GM21390 (cell line): Measurements from ENCODE around the gene GET4.
"Not testable (repeated sequence)": the region's sequence is repeated elsewhere in the genome, so short reads cannot be mapped to it uniquely, and the experiment has no call there.

Experiments
- ATAC-seq: cut with Tn5 transposase; IDR thresholded peaks from one replicate; pipeline ENCODE4 v1.9.1; 2021; ENCODE audit not compliant: unreplicated experiment

GET4 gene

DNA sequence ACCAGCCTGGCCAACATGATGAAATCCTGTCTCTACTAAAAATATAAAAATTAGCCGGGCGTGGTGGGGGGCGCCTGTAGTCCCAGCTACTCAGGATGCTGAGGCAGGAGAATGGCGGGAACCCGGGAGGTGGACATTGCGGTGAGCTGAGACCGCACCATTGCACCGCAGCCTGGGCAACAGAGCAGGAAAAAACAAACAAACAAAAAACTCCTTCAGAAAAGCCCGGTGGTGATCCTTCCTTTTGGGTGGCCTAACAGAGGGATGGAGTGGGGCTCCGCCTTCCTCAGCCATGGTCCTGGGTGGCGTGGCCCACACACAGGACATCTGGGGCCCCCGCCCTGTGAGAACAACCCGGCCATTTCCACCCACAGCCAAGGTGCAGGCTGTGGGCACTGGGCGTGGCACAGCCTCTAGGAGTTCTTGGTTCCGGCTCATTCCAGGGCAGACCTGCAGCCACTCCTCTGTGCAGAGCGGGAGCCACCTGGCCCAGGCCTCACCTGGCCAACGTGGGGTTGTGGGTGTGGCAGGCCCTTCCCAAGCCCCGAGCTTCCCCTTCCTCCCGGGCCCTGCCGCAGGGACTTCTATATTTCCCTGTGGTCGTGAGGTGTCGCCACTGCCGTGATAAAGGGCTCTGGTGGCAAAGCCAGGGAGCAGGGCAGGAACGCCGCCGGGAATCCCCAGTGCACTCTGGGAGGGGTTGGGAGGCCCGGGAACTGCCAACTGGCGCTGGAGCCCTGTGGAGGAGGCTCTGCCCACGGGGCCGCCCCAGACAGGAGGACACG is 37.6 kb downstream of the GET4 start:
- no peak for ATAC-seq

DNA sequence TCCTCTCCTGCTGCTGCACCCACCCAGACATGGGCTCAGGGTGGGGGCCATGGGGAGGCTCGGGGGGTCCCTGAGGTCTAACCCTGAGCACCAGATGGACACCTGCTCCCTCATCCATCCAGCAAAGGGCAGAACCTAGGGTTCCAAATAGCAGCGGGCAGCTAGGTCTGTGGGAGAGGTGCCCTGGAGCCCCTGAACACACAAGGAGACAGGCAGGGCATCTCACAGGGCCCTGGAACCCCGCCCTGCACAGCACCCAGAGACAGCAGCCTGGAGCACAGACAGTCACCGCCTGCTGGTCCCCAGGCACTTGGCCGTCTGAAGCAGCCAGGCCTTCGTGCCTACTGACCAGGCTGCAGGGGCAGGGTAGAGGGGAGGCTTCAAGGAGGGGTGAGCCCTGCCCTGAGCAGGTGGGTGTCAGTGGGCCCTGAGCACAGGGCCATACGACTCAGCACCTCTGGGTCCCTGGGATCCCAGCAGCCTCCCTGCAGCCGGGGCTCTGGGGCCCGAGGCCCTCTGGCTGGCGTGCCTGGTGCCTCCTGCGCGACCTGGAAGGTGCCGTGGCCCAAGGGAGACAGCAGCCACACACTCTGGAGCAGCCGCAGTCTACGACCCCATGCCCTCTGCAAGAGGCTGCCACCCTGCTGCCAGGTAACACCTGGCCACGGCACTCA is 38.3 kb downstream of the GET4 start:
- ATAC-seq = no peak

DNA sequence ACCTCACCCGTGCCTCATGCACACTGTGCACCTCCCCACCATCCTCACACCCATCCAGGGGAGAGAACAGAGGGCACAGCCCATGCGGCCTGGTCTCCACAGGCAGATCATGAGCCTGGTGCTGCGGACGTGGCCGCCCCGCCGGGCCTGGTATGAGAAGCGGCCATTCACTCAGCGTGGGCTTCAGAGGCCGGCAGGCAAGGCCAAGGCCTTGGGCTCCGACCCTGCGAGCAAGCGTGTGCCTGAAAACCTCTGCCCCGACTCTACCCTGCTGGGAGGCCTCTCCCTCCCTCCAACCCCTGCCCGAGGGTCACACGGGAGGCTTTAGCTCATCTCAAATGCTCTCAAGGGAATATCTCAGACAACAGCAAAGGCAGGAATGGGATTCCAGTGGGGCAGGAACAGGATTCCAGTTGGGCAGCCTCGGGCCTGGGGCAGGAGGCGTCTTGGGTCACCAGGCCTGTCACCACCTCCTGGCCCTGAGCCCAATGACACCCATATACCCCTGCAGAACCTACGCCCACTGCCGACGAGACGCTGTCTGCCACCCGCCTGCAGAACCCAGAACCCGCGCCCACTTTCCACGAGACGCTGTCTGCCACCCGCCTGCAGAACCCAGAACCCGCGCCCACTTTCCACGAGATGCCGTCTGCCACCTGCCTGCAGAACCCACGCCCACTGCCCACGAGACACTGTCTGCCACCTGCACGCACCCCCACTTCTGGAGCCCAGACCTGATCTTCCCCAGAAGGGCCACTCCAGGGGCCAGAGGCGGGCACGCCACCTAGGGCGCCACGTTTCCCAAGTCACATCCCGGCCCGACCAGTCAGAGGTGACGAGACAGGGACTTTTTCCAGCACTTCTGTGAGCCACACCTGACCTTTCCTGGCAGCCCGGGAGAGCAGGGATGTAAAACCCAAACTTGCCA is 39.2 kb downstream of the GET4 start:
- no peak for ATAC-seq

DNA sequence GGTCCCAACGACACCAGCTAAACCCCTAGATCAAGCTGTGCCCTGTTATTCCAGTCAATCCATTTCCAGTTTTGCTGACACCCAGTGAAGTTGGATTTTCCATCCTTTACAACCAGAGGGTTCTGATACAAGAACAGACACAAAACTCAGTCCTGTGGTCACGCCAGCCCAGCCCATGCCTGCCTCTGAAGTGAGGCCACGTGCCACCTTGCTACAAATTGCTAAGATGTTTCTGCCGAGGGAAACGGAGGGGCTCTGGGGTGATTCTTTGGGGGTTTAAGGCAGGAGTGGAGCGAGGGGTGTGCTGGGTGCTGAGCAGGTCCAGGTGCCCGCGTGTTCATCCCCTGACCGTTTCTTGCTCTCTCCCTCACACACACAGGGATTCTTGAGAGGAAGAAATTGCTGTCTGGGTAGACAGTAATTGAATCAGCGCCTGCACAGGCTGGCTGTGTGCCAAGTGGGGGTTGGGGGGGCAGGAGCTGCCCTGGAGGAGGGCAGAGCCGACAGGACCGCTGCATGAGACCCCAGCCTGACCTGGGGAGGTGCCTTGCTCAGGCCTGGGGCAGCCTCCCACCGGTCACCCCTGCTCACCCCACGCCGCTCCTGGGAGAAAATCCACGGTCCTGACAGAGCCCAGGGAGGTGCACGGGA is 40.1 kb downstream of the GET4 start:
- ATAC-seq = no peak

GRCh38 chr7:917255-918117 is 41.1 kb downstream of the GET4 start:
- no peak for ATAC-seq

DNA sequence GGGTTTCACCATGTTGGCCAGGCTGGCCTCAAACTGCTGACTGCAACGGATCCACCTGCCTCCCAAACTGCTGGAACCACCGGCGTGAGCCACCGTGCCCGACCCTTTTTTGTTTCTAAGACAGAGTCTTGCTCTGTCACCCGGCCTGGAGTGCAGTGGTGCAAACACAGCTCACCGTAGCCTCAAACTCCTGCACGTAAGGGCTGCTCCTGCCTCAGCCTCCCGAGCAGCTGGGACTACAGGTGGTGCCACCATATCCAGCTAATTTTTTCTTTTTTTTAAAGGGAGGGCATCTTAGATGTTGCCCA is 41.7 kb downstream of the GET4 start:
- no peak for ATAC-seq

- ATAC-seq = no peak
Measured at GRCh38 chr7:918441-919113, 42.2 kb downstream of the GET4 start.

- no peak for ATAC-seq
Measured at GRCh38 chr7:919114-919442, 42.7 kb downstream of the GET4 start.

DNA sequence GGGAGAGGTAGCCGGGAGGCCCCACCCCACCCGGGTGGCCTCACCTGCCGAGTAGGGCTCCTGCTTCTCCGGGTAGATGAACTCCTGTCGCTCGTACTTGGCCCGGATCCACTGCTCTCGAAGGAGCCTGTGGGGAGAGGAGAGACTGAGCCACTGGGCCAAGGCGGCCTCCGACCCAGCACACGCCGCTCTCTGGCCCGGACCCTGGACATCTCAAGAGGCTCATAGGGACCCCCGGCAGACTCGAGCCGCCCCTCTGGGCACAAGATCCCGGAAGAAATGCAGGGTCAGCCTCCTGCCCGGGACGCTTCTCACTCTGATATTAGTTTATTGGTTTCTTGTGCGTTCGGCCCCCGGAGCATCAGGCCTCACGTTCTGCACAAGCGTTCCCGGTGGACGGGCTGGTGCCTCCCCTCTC is 43.6 kb downstream of the GET4 start:
- no peak for ATAC-seq

DNA sequence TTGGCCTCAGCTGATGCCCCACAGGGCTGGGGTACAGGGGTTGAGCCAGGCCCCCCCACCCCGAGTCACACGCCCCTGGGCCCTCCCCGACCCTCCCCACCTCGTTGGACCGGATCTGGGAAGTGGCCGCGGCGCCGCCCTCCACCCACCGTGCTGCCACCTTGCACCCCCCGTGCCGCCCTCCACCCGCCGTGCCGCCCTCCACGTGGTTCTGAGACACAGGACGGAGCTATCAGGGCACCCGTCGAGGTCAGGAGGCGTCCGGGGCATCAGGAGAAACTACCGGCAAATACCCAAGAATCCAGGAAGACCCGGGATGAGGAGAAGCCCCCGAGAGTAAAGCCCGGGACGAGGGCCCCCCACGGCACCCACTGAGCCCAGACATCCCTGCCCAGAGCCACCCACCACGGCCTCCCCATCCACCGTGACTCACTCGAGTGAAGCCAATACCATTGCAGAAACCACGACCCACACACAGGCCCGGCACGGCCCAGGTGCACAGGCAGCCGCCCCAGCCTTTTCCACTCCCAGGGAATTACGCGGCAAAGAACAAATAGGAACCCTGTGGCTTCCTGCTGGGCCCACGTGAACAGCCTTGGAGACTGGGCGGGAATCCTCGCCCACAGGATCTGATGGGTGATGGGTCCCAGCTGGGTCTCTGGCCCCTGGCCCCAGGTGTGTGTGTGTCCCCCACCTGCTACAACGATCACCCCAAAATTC is 44.2 kb downstream of the GET4 start:
- no peak for ATAC-seq

DNA sequence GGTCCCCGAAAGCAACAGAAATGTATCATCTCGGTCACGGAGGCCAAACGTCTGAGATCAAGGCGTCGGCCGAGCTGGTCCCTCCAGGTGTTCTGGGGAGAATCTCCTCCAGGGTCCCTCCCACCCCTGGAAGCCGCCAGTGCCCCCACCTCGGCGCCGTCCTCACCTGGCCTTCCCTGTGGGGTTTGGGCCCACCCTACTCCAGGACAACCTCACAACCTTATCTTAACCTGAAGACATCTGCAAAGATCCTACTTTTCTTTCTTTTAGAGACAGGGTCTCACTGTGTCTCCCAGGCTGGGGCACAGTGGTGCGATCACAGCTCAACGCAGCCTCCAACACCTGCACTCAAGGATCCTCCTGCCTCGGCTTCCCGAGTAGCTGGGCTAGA is 44.7 kb downstream of the GET4 start:
- no peak for ATAC-seq

- ATAC-seq = no peak
Measured at GRCh38 chr7:921581-922333, 45.4 kb downstream of the GET4 start.

DNA sequence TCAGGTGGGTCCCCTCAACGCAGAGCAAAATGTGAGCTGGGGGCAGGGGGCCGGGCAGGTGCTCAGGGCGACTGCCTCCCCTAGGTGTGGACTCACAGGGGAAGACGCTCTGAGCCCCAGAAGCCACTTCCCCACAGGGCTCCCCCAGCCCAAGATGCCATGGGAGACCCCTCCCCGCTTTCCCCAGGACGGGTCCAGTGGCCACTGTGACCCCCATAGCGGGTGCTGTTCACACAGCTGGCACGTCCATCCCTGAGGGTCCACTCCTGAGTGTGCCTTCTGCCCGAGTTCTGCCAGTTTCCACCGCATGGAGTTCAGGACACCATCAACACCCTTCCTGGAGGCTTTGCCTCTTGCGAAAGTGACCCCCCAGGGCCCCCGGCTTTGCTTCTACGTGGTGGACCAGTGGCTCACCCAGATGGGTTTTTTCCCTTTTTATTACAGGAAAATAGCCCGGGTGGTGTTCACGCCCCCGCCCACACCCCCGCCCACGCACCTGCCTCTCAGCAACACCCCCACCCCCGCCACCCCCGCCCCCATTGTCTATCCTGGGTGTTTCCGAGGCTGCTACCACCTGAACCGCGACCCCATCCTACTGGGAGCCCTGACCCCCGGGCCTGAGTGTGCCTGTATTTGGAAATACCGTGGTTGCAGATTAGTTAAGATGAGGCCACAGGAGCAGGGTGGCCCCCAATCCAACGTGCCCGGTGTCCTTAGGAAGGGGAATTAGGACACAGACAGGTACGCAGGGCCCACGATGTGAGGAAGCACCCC is 46.2 kb downstream of the GET4 start:
- ATAC-seq = no peak

DNA sequence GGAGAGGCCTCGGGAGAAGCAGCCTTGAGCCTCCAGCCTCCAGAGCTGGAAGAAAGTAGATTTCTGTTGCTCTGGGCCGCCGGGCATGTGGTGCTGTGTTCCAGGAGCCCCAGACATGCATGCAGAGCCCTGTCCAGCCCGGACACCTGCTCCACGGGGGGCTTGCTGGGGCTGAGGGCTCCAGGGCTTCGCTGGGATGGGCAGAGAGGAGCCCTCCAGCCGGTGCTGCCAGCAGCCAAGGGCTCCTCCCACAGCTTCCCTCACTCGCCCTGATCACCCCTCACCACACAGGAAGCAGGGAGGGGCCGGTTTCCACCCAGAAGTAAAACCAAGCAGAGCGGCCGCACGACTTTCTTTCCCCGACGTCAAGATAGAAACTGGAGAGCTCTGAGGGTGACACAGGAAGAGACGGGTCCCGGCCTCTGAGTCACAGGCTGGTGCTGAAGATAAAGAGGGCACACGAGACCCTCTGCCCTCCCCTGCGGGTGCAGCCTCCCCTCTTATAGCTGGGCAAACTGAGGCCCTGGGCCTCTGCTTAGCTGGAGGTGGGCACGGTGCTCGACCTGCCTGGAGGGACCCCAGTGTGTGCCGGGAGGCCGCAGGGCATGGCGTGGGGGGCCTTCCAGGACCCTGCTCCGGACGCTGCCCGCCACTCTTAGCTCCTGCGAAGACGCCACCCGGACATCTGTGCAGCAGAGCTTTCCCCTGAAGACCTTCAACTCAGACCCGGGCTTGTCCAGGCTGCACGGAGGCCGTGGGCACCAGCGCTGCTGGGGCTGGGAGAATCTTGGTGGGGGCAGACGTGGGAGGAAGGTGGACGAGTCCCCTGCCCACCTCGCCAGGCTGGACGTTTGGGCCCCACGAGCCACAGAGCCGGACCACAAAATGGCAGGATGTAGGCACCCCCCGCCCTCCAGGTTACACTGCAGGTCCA is 47.0 kb downstream of the GET4 start:
- ATAC-seq = peak; percentile 73

GRCh38 chr7:924042-924441 is 47.7 kb downstream of the GET4 start:
- not testable (repeated sequence) for ATAC-seq

DNA sequence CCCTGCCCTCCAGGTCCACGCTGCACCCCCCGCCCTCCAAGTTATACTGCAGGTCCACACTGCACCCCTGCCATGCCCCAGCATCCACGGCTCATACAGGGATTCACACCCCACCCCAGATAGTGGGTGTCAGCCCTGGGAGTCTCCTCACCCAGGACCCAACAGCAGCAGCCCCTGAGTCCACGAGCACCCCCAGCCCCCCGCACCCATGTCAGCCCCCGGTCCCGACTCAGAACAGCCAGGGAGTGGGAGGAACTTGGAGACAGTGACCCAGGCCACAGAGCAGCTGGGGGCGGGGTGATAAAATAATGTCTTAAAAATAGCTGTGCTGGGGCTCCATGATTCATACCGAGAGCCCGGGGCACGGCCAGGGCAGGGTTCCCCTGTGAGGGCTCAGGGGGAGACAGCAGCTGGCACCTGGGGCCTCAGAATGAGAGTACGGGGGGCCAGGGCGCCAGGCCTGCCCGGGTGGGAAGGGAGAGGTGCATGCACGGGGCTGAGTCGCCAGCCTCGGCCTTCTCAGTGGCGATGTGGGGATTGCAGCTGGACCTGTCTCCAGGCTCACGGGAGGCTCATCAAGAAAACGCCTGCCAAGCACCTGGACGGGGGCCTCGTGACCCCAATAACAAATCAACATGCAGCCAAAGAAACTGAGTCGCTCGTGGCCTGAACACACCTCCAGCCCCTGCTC is 48.3 kb downstream of the GET4 start:
- peak; percentile 48 for ATAC-seq
